ENCODE measurements around the gene CALY.
"Not testable (repeated sequence)": the region's sequence is repeated elsewhere in the genome, so short reads cannot be mapped to it uniquely, and the experiment has no call there.

Gene CALY

GRCh38 chr10:133336577-133337369, at the start of gene CALY:
Gene CALY, minus strand, starts transcription at chr10:133336896. Its CDS starts 7,907 bp downstream, at chr10:133328989.
- no peak for DNase-seq (ENCODE audit: low spot score)

GRCh38 chr10:133385214-133385613, 48.5 kb upstream of the CALY start:
- no peak for DNase-seq (ENCODE audit: low spot score)

- DNase-seq (ENCODE audit: low spot score) = no peak
These were observed 47.4 kb upstream of the CALY start for GRCh38 chr10:133384071-133384470.

GRCh38 chr10:133383551-133383950, 46.9 kb upstream of the CALY start:
- no peak for DNase-seq (ENCODE audit: low spot score)

- DNase-seq (ENCODE audit: low spot score) = no peak
These were observed 44.3 kb upstream of the CALY start for GRCh38 chr10:133381036-133381435.

- no peak for DNase-seq (ENCODE audit: low spot score)
These were observed 43.3 kb upstream of the CALY start for GRCh38 chr10:133379801-133380666.

GRCh38 chr10:133379152-133379800, 42.6 kb upstream of the CALY start, which contains the start of gene PAOX:
Gene PAOX, plus strand, starts transcription at chr10:133379262. Its CDS starts 55 bp downstream, at chr10:133379317.
- peak; percentile 94 for DNase-seq (ENCODE audit: low spot score)

- peak; percentile 69 for DNase-seq (ENCODE audit: low spot score)
These were observed 41.8 kb upstream of the CALY start for GRCh38 chr10:133378251-133379096.

GRCh38 chr10:133377818-133378250, 41.1 kb upstream of the CALY start:
- no peak for DNase-seq (ENCODE audit: low spot score)

GRCh38 chr10:133377025-133377817, 40.5 kb upstream of the CALY start:
- DNase-seq (ENCODE audit: low spot score) = no peak

GRCh38 chr10:133376183-133376582, 39.5 kb upstream of the CALY start:
- DNase-seq (ENCODE audit: low spot score) = not testable (repeated sequence)

GRCh38 chr10:133375357-133376115, 38.8 kb upstream of the CALY start:
- no peak for DNase-seq (ENCODE audit: low spot score)

- DNase-seq (ENCODE audit: low spot score) = peak; percentile 100
These were observed 36.7 kb upstream of the CALY start, which contains the start of gene ECHS1 for GRCh38 chr10:133373174-133374090. Gene ECHS1, minus strand, starts transcription at chr10:133373354. Its CDS starts 21 bp downstream, at chr10:133373333.

- no peak for DNase-seq (ENCODE audit: low spot score)
These were observed 35.8 kb upstream of the CALY start for GRCh38 chr10:133372507-133372906.

- no peak for DNase-seq (ENCODE audit: low spot score)
These were observed 33.5 kb upstream of the CALY start for GRCh38 chr10:133370030-133370786.

- no peak for DNase-seq (ENCODE audit: low spot score)
These were observed 31.5 kb upstream of the CALY start for GRCh38 chr10:133368153-133368552.

- not testable (repeated sequence) for DNase-seq (ENCODE audit: low spot score)
These were observed 30.8 kb upstream of the CALY start for GRCh38 chr10:133367461-133367860.

GRCh38 chr10:133366751-133367150, 30.1 kb upstream of the CALY start:
- DNase-seq (ENCODE audit: low spot score) = no peak
